SHP77 treated with DMSO at 0.1 percent for 48 hours (cell line): Measurements from ENCODE around the gene IKBKG.
"Not testable (repeated sequence)": the region's sequence is repeated elsewhere in the genome, so short reads cannot be mapped to it uniquely, and the experiment has no call there.

ENCODE experiments used
- DNase-seq: peaks from one replicate; lab custom pipeline; 2025; lab: John Stamatoyannopoulos, UW

Gene IKBKG

GRCh38 chrX:154547245-154548027, at the start of gene IKBKG:
Gene IKBKG (plus strand): TSS chrX:154547620. CDS start chrX:154552003, 4,383 bp downstream.
- DNase-seq: peak; percentile 29

DNA sequence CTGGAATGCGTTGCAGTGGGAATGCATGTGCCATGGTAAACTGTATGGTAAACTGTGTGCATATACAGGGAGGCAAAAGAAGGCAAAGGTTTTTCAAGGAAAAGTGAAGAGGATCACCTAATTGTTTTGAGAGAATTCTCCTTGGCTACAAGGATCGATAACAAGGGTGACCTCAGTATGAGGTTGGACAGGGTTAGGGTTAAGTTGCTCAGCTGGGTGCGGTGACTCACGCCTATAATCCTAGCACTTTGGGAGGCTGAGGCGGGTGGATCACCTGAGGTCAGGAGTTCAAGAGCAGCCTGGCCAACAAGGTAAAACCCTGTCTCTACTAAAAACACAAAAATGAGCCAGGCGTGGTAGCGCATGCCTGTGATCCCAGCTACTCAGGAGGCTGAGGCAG, 46.0 kb upstream of the IKBKG start:
- DNase-seq: not testable (repeated sequence)

DNA sequence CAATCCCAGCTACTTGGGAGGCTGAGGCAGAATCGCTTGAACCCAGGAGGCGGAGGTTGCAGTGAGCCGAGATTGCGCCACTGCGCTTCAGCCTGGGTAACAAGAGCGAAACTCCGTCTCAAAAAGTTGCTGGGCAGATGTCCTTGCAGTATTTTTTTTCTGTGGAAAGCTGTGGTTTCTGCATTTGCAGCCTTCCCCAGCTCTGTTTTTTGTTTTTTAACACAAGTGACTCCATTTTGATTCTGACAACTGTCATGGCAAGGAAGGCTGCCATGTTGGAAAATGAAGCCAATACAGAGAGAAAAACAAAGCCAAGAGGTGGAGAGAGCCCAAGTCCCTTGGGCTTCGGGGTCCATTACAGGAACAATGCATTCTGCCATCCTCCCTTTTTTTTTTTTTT, 45.3 kb upstream of the IKBKG start:
- DNase-seq: no peak

GRCh38 chrX:154502989-154503388, 44.4 kb upstream of the IKBKG start:
- DNase-seq: no peak

- DNase-seq: no peak
These were observed 41.7 kb upstream of the IKBKG start for GRCh38 chrX:154505734-154506133.

- no peak for DNase-seq
These were observed 40.7 kb upstream of the IKBKG start for GRCh38 chrX:154506483-154507332.

DNA sequence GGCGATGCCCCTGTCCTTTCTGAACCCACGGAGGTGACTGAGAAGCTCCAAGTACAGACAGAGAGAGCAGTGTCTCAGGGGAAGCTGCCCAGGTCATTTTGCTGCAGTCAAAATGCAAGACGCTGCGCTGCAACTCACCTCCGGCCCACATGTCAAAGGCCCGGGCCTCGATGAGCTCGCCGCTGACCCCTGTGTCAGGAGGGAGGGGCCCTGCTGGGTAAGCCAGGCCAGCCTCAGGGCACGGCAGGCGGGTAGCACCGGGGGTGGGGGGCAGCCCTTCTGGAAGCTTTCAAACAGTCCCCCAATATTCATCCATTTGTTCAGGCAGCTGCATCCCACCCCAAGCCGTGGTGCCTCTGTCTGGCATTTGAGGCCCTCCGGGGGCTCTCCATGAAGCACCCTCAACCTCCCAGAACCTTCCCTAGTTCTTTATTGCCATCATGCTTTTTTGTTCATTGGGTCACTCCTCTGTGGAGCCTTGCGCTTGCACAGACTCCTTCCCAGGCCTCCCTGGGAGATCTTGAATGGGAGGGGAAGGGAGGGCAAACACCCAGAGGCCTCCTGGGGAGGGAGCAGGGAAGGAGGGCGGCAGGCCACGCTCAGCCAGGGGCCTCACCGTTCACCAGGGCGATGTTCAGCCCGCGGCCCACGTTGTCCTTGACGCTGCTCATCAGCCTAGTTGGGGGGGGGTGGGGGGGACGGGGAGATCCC, 39.6 kb upstream of the IKBKG start:
- no peak for DNase-seq

DNA sequence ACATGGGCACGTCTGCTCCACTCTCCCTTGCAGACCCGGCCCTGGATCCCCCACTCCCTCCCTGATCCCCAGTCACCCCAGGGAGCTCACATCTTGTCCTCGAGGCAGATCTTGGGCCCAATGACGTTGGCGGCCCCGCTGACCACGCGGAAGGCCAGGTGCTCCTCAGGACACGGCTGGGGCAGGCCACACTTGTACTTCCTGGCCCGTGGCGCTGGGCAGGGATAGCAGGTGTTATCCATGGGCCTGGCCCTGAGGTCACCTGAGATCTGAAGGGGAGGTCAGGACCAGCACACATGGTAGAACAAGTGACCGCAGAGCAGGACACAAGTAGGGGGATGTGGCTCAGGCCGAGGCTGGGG, 39.1 kb upstream of the IKBKG start:
- no peak for DNase-seq

DNA sequence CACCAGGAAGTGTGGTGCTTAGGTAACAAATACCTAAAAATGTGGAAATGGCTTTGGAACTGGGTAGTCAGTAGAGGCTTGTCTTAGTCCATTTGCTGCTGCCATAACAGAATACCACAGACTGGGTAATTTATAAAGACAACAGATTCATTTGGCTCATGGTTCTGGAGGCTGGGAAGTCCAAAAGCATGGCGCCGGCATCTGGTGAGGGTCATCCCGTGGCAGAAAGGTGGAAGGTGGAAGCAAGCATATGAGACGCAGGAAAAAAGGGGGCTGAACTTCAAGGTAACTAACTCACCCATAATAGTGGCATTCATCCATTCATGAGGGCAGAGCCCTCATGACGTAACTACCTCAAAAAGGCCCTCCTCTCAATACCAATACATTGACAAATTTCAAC, 38.0 kb upstream of the IKBKG start:
- DNase-seq: no peak

DNA sequence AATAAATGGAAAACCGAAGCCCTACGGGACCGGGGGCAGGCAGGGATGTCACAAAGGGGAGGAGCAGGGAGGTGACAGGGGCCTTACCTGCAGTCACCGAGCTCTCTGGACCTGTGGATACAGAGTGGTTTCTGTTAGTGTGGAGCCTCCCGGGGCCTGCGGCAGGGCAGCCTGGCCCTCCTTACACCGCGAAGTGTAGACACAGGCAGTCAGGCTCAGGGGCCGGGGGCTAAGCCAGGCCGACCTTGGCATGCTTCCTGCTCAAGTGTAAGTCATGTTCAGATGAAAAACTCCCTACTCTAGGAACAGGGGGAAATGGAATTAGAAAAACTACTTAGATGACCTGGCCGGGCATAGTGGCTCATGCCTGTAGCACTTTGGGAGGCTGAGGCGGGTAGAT, 35.7 kb upstream of the IKBKG start:
- no peak for DNase-seq

GRCh38 chrX:154512879-154513553, 34.4 kb upstream of the IKBKG start:
- no peak for DNase-seq

DNA sequence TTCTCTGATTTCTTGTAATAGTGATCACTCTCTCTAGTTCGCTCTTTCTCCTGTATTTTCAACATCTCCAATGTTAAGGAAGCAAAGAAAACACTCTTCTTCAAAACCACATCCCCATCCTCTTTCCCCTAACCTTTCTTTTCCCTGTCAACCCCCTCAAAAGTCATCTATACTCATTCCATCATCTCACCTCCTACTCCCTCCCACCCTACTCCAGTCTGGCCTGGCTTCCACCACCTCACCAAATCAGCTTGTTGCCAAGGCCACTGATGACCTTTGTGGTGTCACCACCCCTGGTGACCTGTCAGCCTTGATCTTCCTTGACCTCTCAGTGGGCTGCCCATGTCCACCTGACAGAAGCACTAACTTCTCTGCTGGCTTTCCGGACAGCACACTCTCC, 33.7 kb upstream of the IKBKG start:
- no peak for DNase-seq

DNA sequence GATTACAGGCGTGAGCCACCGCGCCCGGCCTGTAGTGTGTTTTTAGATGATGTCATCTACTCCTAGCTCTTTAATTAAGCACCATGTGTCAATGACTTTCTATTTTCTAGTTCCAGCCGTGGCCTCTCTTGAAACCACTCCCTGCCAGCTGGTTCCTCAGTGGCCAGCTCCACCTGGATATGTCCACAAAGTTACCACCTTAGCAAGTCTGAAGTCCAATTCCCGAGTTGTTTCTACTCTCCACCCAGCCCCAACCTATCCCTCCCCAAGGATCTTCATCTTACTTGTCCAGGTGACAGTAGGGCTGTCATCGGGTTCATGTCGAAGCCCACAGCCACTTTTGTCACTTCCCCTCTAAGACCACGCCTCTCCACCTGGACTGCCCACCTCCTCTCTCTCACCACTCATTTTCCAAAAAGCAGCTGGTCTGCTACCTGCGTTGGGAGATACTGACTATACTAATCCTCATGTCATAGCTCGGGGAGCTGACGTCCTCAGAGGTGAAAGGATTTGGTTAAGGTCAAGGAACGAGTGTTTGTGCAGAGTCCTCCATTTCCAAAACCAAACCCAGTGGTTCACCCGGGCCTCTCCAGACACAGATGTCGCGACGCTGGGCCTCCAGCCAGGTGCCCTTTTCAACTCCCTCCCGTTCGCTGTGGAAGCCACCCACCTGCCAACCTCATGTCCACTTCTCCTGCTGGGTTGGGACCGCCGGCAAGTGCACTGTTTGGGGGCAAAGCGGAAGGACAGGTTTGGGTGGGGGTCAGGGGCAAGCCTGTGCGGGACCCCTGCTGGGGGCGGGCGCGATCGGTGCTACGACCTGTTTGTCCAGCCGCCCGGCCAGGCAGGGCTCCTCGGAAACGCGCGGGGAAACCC, 32.1 kb upstream of the IKBKG start:
- DNase-seq: peak; percentile 45

GRCh38 chrX:154515966-154516655, 31.3 kb upstream of the IKBKG start, which contains the start of gene FAM3A:
Gene FAM3A (minus strand): TSS chrX:154516232. CDS start chrX:154515772, 460 bp downstream.
- DNase-seq: peak; percentile 60

DNA sequence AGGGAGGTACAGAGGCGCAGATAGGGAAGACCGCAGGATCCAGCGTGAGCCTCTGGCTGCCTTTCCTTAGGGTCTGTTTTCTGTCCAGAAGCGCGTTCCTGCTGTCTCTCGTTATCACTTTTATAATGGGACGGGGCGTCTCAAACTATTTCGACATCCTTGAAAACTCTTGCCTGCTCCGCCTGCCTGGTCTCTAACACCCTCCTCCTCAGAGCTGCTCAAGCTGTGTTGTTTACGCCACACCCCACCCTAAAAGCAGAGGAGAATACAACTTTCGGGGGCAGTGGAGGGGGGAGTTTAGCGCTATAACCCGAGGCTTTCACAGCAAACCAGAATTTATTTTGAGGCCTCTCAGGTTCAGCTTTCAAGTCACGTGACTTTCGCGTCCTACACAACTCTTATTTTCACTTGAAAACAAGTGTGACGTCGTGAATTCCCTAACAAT, 30.7 kb upstream of the IKBKG start:
- DNase-seq: no peak

- no peak for DNase-seq
These were observed 30.2 kb upstream of the IKBKG start for GRCh38 chrX:154517101-154517781.

DNA sequence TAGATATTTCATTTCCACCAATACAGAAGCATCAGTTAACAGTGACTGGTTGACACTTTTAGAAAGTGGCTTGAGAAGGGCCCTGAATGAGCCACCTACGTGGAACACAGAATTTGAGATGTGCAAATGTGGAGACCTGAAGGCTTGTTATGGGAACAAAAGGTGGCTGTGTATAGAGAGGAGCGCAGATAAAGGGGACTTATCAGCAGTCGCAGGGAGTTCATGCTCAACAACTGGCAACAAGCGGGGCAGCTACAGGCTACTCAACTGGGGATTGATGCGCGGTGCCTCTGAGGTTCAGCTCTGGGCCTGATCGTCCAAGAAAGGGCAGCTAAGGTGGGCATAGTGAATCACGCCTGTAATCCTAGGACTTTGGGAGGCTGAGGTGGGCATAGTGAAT, 28.0 kb upstream of the IKBKG start:
- DNase-seq: no peak

- no peak for DNase-seq
These were observed 21.6 kb upstream of the IKBKG start for GRCh38 chrX:154525606-154526490.
